ENCODE data around the gene CORO2B. TPM values are rescaled to one million over a fixed set of nuclear protein-coding genes. Genes with fewer than 3 reads are reported as not detected.
A peak's percentile ranks its signal among the peaks of the same experiment; 100 is the strongest.

Gene CORO2B
- total and polyA plus RNA-seq, 11 donors: 3.0 to 9.1 (median 5.0) TPM

- peak overlapping the region in 10 of 12 donors; percentile 2 to 54 (median 40) for H3K27ac ChIP-seq
- no peak for TF ChIP-seq CTCF (IDR thresholded peaks at IDR 0.05)
- peak in 2 of 4 donors; percentile 30 to 40 for ATAC-seq
- H3K4me1 ChIP-seq: peaks cover 2 to 67% (median 27%) of the 10 kb centered on the region in 12 donors
- H3K27me3 ChIP-seq: peaks cover 0 to 5% (median 0%) of the 10 kb centered on the region in 9 donors
- H3K36me3 ChIP-seq: no peaks in the 10 kb centered on the region
- no peaks in the 10 kb centered on the region for H3K9me3 ChIP-seq
- WGBS, 4 donors: 76 to 81% (median 77%) methylated on average over 10 to 12 of the region's 12 CpGs
- intact Hi-C loops (cut with DNase I): loop anchor here in 8 of 10 donors (5.0 to 10.0 kb wide), 5 partner anchors 38 to 88 kb away; no protein-coding TSS in a partner anchor
- peak in 2 of 5 donors; percentile 47 to 48 for DNase-seq
- H3K4me3 ChIP-seq: no peak overlapping the region
These were observed 5.4 kb downstream of the CORO2B start for GRCh38 chr15:68583936-68584755.

GRCh38 chr15:68584756-68585573, 6.2 kb downstream of the CORO2B start:
- peak overlapping the region in 10 of 12 donors; percentile 7 to 54 (median 40) for H3K27ac ChIP-seq
- ATAC-seq: no peak
- TF ChIP-seq POLR2A (IDR thresholded peaks at IDR 0.05): no peak

GRCh38 chr15:68585574-68586273, 6.9 kb downstream of the CORO2B start:
- intact Hi-C loops (cut with DNase I): loop anchor here in 2 of 10 donors (10.0 kb wide), 1 partner anchor 49 kb away; no protein-coding TSS in a partner anchor
- Histone ChIP-seq H3K4me3 (no peak overlapping the region), H3K9me3 (no peaks in the 10 kb centered on the region), H3K27ac (peak overlapping the region in 4 of 12 donors; percentile 7 to 49 (median 40)), H3K27me3 (no peaks in the 10 kb centered on the region), H3K4me1 (peaks cover 0 to 74% (median 27%) of the 10 kb centered on the region in 12 donors), H3K36me3 (no peaks in the 10 kb centered on the region)
- no peak for DNase-seq
- ATAC-seq: no peak
- WGBS, 4 donors: 70 to 88% (median 80%) methylated on average over 8 of the region's 8 CpGs
- TF ChIP-seq POLR2A (IDR thresholded peaks at IDR 0.05) (no peak), CTCF (IDR thresholded peaks at IDR 0.05) (no peak)

More at GRCh38 chr15:68584756-68585573, 6.2 kb downstream of the CORO2B start:
- Histone ChIP-seq H3K4me1 (peaks cover 0 to 68% (median 24%) of the 10 kb centered on the region in 12 donors), H3K4me3 (no peak overlapping the region), H3K36me3 (no peaks in the 10 kb centered on the region), H3K9me3 (no peaks in the 10 kb centered on the region), H3K27me3 (no peaks in the 10 kb centered on the region)
- intact Hi-C loops (cut with DNase I): loop anchor here in 8 of 10 donors (5.0 to 10.0 kb wide), 5 partner anchors 37 to 87 kb away; no protein-coding TSS in a partner anchor
- no peak for DNase-seq
- 79 to 86% (median 81%) methylated on average over 12 to 13 of the region's 13 CpGs for WGBS, 4 donors

GRCh38 chr15:68586274-68586961, 7.6 kb downstream of the CORO2B start:
- intact Hi-C loops (cut with DNase I): loop anchor here in 2 of 10 donors (10.0 kb wide), 1 partner anchor 48 kb away; no protein-coding TSS in a partner anchor

More at GRCh38 chr15:68586274-68586961, 7.6 kb downstream of the CORO2B start:
- Histone ChIP-seq H3K27me3 (no peaks in the 10 kb centered on the region), H3K9me3 (no peaks in the 10 kb centered on the region), H3K4me3 (no peak overlapping the region), H3K36me3 (no peaks in the 10 kb centered on the region), H3K4me1 (peaks cover 0 to 78% (median 27%) of the 10 kb centered on the region in 12 donors), H3K27ac (peak overlapping the region in 4 of 12 donors; percentile 30 to 49 (median 44))
- 54 to 65% (median 61%) methylated on average over 7 to 8 of the region's 8 CpGs for WGBS, 4 donors
- peak in 1 of 5 donors; percentile 9 for DNase-seq
- ATAC-seq: peak in 2 of 4 donors; percentile 51 to 60
- TF ChIP-seq CTCF (IDR thresholded peaks at IDR 0.05) (no peak), POLR2A (IDR thresholded peaks at IDR 0.05) (no peak)
